OCI-LY7 (cell line): ENCODE data around the gene RANBP2. TPM values are rescaled to one million over a fixed set of nuclear protein-coding genes. Genes with fewer than 3 reads are reported as not detected.

Experiments
- BruUV-seq: library from RNA; stranded (reverse); fragments of 400-500 nt; replicated peaks from 2 replicates; lab custom pipeline; 2021; lab: Mats Ljungman, UMichigan
- CTCF ChIA-PET: fragments of 300-600 bp; sonication (Branson Sonifier 250); formaldehyde crosslinking; loops from one replicate; lab custom pipeline; 2022; ENCODE audit warnings: antibody characterized with exemption; ENCODE audit not compliant: unreplicated experiment; lab: Charles Lee
- POLR2A ChIA-PET: fragments of 300-600 bp; sonication (Branson Sonifier 250); formaldehyde crosslinking; loops from one replicate; lab custom pipeline; 2022; ENCODE audit warnings: antibody characterized with exemption; lab: Charles Lee
- DNase-seq: peaks from one replicate; pipeline ENCODE4 v3.0.0-alpha.2; 2015; ENCODE audit warnings: low spot score
- H2AFZ ChIP-seq: fragments of 200-600 bp; sonication (generic), shearing (Covaris generic); 2 replicates; pipeline ENCODE4 v1.6.1; 2014; ENCODE audit warnings: mild to moderate bottlenecking, antibody characterized with exemption, low read length, moderate library complexity
- H3K27ac ChIP-seq: fragments of 200-600 bp; sonication (generic); 2 replicates; pipeline ENCODE4 v1.5.1; 2014; ENCODE audit warnings: mixed run types, low read depth, mild to moderate bottlenecking, moderate library complexity, low read length, inconsistent platforms; ENCODE audit not compliant: poor library complexity, severe bottlenecking
- H3K36me3 ChIP-seq: fragments of 200-600 bp; sonication (generic); 2 replicates; pipeline ENCODE4 v1.6.1; 2014; ENCODE audit warnings: mild to moderate bottlenecking, antibody characterized with exemption, low read length, moderate library complexity, mixed read lengths; ENCODE audit not compliant: insufficient read depth
- H3K4me1 ChIP-seq: fragments of 200-600 bp; sonication (generic); 2 replicates; pipeline ENCODE4 v1.5.1; 2014; ENCODE audit warnings: mild to moderate bottlenecking, low read length; ENCODE audit not compliant: insufficient read depth, poor library complexity, severe bottlenecking
- H3K4me2 ChIP-seq: fragments of 200-600 bp; sonication (generic); 2 replicates; pipeline ENCODE4 v1.6.1; 2014; ENCODE audit warnings: mild to moderate bottlenecking, low read length
- H3K4me3 ChIP-seq: fragments of 200-600 bp; sonication (generic); 2 replicates; pipeline ENCODE4 v1.5.1; 2014; ENCODE audit warnings: mild to moderate bottlenecking, low read depth, low read length; ENCODE audit not compliant: poor library complexity, severe bottlenecking
- H3K79me2 ChIP-seq: fragments of 200-600 bp; sonication (generic); 2 replicates; pipeline ENCODE4 v1.6.1; 2016; ENCODE audit warnings: low read depth, mild to moderate bottlenecking, low read length, moderate library complexity, mixed read lengths; ENCODE audit not compliant: insufficient read depth
- H3K9me2 ChIP-seq: fragments of 200-600 bp; sonication (generic); 2 replicates; pipeline ENCODE4 v1.6.1; 2016; ENCODE audit warnings: mild to moderate bottlenecking, low read length, mixed read lengths; ENCODE audit not compliant: insufficient read depth
- H3K9me3 ChIP-seq: fragments of 200-600 bp; sonication (generic); 2 replicates; pipeline ENCODE4 v1.6.1; 2014; ENCODE audit warnings: mild to moderate bottlenecking, mixed run types, low read length, mixed read lengths
- H4K20me1 ChIP-seq: fragments of 200-600 bp; sonication (generic); 2 replicates; pipeline ENCODE4 v1.6.1; 2014; ENCODE audit warnings: mild to moderate bottlenecking, antibody characterized with exemption, low read length, moderate library complexity, mixed read lengths; ENCODE audit not compliant: insufficient read depth
- EZH2phosphoT487 ChIP-seq: fragments of 200-600 bp; sonication (generic); IDR thresholded peaks from 2 replicates; pipeline ENCODE4 v1.6.1; 2018; ENCODE audit warnings: low read depth, borderline replicate concordance, mild to moderate bottlenecking, mixed run types, antibody characterized with exemption, low read length, moderate library complexity, mixed read lengths
- intact Hi-C: fragments of 100-400 bp; cut with micrococcal nuclease; formaldehyde crosslinking; loops from one replicate; pipeline ENCODE4 v1.10.0; 2022; ENCODE audit not compliant: unreplicated experiment
- total RNA-seq, 2 experiments: library from RNA; depleted of rRNA in 1 of 2; stranded (reverse); fragments of >200 nt in 1 of 2; shearing (Covaris generic) in 1 of 2; gene quantifications; 2 replicates each; pipeline ENCODE4 v1.2.3, GENCODE V29; 2014 to 2022
- TF ChIP-seq, protein P1 (sequence below): fragments of 200-600 bp; sonication (generic); conservative IDR thresholded peaks from 2 replicates; pipeline ENCODE4 v1.5.1; 2014; ENCODE audit warnings: mild to moderate bottlenecking, antibody characterized with exemption, low read length, moderate library complexity, mixed read lengths

RANBP2 gene
- total RNA-seq, 2 experiments from 2014 or later = 48.4 to 74.0 TPM

DNA sequence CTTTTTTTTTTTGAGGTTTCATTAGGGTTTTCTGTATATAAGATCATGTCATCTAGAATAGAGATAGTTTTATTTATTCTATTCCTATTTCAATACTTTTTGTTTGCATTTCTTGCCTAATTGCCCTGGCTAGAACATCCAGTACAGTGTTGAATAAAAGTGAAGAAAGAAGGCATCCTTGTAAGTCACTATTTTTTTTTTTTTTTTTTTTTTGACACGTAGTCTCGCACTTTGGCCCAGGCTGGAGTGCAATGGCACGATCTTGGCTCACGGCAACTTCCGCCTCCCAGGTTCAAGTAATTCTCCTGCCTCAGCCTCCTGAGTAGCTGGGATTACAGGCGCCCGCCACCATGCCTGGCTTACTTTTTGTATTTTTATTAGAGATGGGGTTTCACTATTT is 27.8 kb upstream of the RANBP2 start:
- Histone ChIP-seq H3K79me2 (no peaks in the 10 kb centered on the region), H2AFZ (no peak overlapping the region), H3K9me3 (no peaks in the 10 kb centered on the region), H4K20me1 (no peaks in the 10 kb centered on the region), H3K4me3 (no peak overlapping the region), H3K36me3 (no peaks in the 10 kb centered on the region), H3K9me2 (no peaks in the 10 kb centered on the region), H3K27ac (no peak overlapping the region), H3K4me2 (no peak overlapping the region), H3K4me1 (no peaks in the 10 kb centered on the region)
- BruUV-seq = no TSS peak
- no peak for DNase-seq
- POLR2A ChIA-PET = no interaction called here
- CTCF ChIA-PET = no interaction called here
- intact Hi-C loops = no loop called here
- TF ChIP-seq EZH2phosphoT487 = no peak

DNA sequence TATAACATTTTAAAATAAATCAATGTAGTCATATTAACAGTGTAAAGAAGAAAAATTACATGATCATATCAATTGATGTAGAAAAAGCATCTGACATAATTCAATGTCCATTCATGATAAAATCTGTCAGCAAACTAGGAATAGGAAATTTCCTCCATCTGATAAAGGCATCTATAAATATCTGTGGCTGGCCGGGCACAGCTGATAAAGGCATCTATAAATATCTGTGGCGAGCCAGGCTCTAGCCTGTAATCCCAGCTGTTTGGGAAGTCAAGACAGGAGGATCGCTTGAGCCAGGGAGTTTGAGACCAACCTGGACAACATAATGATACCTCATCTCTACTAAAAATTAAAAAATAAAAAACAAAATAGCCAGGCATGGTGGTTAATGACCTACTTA is 18.1 kb upstream of the RANBP2 start:
- no peaks in the 10 kb centered on the region for H4K20me1 ChIP-seq
- no peak overlapping the region for H3K4me2 ChIP-seq
- no peaks in the 10 kb centered on the region for H3K9me2 ChIP-seq
- POLR2A ChIA-PET = interaction anchor here (0.7 kb wide), 1 partner anchor 107 kb away, joined by 7 read pairs; no protein-coding TSS in a partner anchor
- intact Hi-C loops = no loop called here
- H3K36me3 ChIP-seq = no peaks in the 10 kb centered on the region
- no peak overlapping the region for H3K27ac ChIP-seq
- no peaks in the 10 kb centered on the region for H3K4me1 ChIP-seq
- BruUV-seq = no TSS peak
- H3K79me2 ChIP-seq = no peaks in the 10 kb centered on the region
- DNase-seq = no peak
- no peak overlapping the region for H3K4me3 ChIP-seq
- H2AFZ ChIP-seq = no peak overlapping the region
- CTCF ChIA-PET = no interaction called here
- TF ChIP-seq EZH2phosphoT487 = no peak
- TF ChIP-seq, protein P1, sequence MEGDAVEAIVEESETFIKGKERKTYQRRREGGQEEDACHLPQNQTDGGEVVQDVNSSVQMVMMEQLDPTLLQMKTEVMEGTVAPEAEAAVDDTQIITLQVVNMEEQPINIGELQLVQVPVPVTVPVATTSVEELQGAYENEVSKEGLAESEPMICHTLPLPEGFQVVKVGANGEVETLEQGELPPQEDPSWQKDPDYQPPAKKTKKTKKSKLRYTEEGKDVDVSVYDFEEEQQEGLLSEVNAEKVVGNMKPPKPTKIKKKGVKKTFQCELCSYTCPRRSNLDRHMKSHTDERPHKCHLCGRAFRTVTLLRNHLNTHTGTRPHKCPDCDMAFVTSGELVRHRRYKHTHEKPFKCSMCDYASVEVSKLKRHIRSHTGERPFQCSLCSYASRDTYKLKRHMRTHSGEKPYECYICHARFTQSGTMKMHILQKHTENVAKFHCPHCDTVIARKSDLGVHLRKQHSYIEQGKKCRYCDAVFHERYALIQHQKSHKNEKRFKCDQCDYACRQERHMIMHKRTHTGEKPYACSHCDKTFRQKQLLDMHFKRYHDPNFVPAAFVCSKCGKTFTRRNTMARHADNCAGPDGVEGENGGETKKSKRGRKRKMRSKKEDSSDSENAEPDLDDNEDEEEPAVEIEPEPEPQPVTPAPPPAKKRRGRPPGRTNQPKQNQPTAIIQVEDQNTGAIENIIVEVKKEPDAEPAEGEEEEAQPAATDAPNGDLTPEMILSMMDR = no peak
- no peaks in the 10 kb centered on the region for H3K9me3 ChIP-seq

- CTCF ChIA-PET = no interaction called here
- intact Hi-C loops = no loop called here
- no TSS peak for BruUV-seq
Observed at GRCh38 chr2:108701806-108702205, 17.5 kb upstream of the RANBP2 start.

More at GRCh38 chr2:108701806-108702205, 17.5 kb upstream of the RANBP2 start:
- H2AFZ ChIP-seq = no peak overlapping the region
- no peak for TF ChIP-seq EZH2phosphoT487
- TF ChIP-seq, protein P1 = no peak
- no peaks in the 10 kb centered on the region for H3K9me3 ChIP-seq
- H3K4me1 ChIP-seq = no peaks in the 10 kb centered on the region
- no peak overlapping the region for H3K4me3 ChIP-seq
- no peaks in the 10 kb centered on the region for H3K36me3 ChIP-seq
- no peaks in the 10 kb centered on the region for H4K20me1 ChIP-seq
- H3K79me2 ChIP-seq = no peaks in the 10 kb centered on the region
- POLR2A ChIA-PET = interaction anchor here (0.7 kb wide), 1 partner anchor 318 kb away, joined by 3 read pairs; no protein-coding TSS in a partner anchor
- no peak overlapping the region for H3K27ac ChIP-seq
- no peak for DNase-seq
- no peak overlapping the region for H3K4me2 ChIP-seq
- H3K9me2 ChIP-seq = no peaks in the 10 kb centered on the region
